Hindlimb muscle (tissue), 1 donor: ENCODE results near the gene ADAMTSL3. TPM values are rescaled to one million over a fixed set of nuclear protein-coding genes. Genes with fewer than 3 reads are reported as not detected.
A peak's percentile ranks its signal among the peaks of the same experiment; 100 is the strongest.
"Not testable (repeated sequence)": the region's sequence is repeated elsewhere in the genome, so short reads cannot be mapped to it uniquely, and the experiment has no call there.

Experiments
- DNase-seq: peaks from one replicate; pipeline ENCODE4 v3.0.0-alpha.2; 2013
- polyA plus RNA-seq: library from polyadenylated mRNA; unstranded; fragments of 120-200 nt; gene quantifications from one replicate; pipeline ENCODE4 v1.2.1, GENCODE V29; 2013; ENCODE audit not compliant: insufficient read length

ADAMTSL3 gene
- polyA plus RNA-seq, 1 donor = 28.7 TPM

DNA sequence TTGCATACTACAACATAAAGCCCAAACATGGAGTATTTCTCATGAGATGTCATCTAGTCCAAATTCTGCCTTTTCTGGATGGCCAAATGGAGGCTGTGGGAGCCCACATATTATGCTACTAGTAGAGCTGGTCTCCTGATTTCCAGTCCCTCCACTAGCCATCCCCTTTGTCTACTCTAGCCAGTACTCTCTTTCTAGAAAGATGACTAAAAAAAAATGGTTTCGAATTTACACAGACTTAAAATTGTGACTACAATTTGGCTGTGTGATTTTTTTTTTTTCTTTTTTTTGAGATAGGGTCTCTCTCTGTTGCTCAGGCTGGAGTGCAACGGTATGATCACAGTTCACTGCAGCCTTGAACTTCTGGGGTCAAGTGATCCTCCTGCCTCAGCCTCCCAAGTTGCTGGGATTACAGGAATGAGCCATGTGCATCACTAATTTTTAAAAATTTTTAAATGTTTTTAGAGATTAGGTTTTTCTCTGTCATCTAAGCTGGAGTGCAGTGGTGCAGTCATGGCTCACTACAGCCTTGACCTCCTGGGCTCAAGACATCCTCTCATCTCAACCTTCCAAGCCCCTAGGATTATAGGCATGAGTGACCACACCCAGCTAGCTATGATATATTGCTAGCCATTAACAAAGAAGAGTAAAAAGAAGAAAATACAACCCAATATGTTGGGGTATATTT is 273.9 kb downstream of the ADAMTSL3 start:
- DNase-seq = no peak

DNA sequence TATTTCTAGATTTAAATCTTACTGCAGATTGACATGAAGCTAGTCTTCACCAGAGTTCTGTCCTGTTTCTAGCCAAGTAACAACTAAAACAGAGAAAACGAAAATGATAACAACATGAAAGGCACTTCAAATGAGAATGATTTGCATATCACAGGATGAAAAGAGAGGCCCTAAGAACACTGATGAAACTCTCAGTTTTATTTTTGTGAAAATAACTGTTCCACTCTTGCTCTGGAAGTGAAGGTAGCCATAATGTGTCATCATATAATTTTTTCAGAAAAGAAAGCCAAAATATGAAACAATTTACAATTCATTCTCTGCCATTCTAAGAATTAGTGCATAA is 274.4 kb downstream of the ADAMTSL3 start:
- no peak for DNase-seq

DNA sequence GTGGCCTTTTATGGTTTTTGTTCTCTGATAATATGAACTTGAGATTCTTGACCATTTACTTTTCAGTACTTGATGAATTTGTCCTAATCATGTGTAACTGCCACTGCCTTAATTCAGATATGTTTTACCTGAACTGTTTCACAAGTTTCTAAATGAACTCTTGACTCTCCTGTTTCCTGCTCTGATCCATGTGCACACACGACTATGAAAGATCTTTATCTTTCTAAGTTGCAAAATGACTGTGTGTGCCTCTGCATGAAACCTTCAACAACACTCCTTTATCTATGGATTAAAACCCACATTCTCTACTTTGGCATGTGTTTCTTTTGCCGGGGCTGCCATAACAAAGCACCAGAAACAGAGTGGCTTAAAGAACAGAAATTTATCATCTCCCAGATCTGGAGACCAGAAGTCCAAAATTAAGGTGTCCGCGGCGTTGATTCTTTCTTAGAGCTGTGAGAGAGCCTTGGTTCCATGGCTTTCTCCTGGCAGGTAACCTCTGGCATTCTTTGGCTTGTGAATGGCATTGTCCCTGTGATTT is 275.0 kb downstream of the ADAMTSL3 start:
- no peak for DNase-seq

DNA sequence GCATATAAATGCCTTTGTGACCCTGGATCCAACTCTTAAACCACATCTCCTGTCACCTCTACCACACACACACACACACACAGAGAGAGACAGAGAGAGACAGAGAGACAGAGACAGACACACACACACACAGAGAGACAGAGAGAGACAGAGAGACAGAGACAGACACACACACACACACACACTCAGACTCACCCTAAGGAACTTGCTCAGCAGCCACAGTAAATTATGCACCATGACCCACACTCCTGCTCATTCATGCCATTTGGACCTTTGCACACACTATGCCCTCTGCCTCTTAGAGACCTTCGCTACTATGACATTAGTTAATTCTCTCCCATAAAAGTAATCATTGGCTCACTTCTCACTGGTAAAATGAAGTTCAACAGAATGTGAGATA is 275.7 kb downstream of the ADAMTSL3 start:
- no peak for DNase-seq

DNA sequence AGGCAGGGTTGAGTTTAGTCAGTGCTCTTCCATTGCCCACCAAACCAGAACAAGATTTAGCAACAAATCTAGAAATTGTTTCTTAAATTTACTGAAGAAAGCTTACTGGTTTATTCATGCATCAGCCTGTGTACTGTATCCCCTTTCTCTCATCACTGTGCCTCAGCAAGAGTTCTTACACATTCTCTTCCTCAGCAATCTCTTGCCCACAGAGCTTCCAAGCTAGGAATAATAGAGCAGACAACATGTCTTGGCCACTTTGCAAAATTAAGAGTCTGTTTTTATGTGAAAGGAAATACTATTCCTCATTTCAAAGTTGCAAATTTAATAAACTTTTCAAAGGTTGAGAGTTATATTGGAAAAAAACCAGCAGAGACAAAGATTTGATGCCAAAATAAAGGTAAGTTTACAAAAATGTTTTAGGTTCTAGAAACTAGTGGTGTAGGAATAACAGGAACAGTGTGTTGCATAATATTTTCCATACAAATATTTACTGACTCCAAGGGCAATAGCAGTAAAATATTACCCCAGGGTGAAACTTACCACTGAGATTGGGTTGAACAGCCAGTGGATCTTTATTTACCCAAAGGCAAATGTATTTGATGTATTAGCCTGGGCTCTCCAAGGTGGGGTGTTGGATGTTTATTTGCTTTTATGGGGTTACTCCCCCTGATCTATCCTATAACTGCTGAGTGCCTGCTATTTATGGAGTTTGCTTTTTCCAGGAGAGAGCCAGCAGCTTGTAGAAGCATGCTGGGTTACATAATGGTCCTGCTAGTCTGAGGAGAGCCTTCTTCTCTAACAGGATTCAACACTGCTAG is 276.7 kb downstream of the ADAMTSL3 start:
- peak; percentile 45 for DNase-seq

DNA sequence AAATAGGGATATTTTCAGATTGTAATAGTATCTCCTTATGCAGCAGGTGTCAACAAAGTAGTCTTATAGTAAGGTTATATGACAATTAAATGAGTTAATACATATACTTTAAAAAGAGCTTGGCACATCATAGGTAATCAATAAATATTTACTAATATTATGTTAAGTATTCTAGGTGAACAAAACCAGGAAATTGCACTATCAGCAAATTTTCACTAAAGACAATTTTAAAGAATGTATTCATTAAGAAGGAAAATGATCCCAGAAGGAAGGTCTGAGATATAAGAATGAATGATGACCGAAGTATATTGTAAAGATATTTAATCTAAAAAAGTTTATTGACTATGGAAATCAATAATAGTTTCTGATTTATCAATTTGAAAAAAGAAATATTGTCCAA is 281.9 kb downstream of the ADAMTSL3 start:
- DNase-seq = no peak

DNA sequence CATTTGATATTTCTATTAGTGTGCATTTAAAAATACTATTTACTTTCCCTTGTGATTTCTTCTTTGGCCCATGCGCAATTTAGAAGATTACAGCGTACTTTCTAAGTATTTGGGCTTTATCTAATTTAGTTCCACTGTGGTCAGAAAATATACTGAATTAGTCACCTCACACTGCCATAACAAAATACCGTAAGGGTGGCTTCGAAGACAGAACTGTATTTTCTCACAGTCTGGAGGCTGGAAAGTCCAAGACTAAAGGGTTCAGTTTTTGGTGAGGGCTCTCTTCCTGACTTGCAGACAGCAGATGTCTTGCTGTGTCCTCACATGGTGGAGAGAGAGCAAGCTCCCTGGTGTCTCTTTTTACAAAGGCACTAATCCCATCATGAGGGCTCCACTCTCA is 286.2 kb downstream of the ADAMTSL3 start:
- DNase-seq = no peak

DNA sequence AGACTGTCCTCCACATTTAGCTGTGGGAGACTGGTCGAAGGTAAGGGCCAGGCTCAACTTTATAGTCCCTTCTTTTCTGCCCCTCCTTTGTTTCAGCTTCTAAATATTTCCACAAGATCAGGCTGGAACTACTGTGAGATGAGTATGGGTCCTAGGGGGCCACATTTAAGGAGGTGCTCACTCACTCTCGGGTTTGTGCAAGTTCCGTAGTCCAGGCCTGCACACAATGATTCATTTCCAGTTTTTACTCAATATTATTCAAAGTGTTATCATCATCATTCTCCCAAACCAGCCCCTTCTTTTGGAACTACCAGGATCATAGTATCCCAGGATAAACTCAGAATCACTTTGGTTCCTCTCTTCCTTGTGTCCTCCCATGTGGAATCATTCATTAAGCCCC is 289.1 kb downstream of the ADAMTSL3 start:
- DNase-seq = no peak

DNA sequence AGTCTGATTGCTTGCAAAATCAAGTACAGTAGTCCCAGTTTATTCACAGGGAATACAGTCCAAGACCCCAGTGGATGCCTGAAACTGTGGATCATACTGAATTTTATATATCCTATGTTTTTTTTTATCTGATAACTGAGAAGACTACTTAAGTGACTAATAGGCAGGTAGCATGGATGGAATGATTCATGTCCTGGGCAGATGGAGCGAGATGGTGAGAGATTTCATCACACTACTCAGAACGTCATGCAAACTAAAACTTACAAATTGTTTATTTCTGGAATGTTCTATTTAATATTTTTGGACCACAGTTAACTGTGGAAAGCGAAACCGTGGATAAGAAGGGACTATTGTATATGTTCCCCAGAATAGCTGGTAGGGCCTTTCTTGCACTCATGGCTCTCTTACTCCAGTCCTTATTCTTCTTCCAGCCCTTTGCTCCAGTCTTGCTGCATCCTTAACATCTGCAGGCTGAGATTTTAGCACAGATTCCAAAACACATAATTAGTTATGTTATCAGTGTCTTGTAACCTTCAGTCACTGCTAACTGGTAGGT is 290.0 kb downstream of the ADAMTSL3 start:
- DNase-seq = no peak

DNA sequence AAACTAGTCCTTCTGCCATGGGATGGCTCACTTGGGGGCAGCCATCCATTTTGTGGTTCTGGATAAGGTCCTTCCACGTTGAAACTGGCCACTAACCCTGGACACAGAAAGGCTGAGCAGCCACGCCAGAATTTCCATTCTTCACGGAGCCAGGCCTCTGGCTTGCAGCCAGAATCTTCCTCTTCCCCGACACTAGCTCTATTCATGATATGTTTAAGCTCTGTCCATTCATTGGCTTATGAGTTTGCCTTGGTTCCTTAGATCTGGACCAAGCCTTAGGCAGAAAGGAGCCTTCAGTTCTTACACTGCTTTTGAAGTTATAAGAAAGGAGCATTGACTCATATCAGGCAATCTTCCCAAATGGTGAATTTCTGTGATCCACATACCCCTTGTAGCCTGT is 293.2 kb downstream of the ADAMTSL3 start:
- no peak for DNase-seq

DNA sequence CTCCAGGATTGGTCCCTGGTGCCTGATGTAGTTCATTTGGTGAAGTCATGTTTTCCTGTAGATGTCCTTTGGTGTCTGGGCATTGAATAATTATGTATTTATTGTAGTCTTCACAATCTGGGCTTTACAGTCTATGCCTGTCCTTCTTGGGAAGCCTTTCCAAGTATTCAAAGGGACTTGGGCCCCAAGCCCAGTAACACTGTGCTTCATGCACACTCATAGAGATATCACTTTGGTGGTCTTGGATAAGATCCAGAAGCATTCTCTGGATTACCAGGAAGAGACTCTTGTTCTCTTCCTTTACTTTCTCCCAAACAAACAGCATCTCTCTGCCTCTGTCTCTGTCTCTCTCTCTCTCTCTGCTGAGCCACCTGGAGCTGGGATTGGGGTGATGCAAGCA is 300.6 kb downstream of the ADAMTSL3 start:
- no peak for DNase-seq

DNA sequence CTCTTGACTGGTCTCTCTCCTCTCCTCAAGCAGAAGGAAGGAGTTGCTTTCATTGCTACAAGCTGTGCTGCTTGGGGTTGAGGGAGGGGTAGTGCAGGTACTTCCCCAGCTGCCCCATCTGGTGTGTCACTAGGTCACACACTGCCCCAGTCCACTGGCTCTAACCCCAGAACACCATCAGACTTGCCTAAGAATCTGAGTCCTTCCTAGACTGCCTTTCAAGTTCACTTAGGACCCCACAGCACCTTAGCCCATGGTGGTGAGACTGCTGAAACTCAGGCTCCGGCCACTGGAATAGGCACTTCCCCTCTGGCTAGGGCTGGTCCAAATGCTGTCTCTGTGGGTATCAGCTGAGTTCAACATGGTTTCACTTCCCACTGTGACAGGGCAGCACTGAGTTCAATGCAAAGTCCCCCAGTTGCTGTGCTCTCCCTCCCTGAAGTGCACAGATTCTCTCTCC is 301.9 kb downstream of the ADAMTSL3 start:
- no peak for DNase-seq

DNA sequence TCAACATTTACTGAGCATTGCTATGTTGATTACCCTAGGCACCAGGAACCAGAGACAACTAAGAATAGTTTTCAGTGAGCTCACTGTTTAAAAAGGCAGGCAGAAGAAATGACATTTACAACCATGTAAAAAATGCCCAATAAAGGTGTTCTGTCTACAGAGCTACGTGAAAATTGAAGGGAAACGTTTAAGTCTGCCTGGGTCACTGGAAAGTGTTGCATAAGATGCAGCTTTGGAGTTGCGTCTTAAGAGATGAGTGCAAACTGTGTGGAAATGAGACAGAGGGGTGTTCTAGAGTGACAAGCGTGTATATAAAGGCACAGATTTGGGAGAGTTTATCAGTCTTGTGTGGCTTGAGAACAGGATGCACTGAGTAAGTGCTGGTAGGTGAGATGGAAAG is 303.0 kb downstream of the ADAMTSL3 start:
- DNase-seq = no peak

DNA sequence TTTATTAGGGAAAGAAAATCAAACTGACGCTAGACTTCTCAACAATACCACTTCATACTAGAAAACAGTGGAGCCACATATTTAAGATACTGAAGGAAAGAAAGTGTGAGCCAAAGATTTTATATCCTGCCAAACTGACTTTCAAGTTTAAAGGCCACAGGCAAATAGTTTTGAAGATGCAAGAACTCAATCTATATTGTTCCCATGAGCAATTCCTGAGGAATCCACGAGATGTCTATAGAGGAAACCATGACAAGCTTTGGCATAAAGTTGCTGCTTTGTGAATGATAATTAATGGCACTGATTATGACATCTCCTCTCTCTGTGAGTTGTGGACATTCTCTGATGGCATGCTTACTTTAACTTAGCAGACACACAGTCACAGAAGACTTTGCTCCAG is 305.6 kb downstream of the ADAMTSL3 start:
- no peak for DNase-seq

DNA sequence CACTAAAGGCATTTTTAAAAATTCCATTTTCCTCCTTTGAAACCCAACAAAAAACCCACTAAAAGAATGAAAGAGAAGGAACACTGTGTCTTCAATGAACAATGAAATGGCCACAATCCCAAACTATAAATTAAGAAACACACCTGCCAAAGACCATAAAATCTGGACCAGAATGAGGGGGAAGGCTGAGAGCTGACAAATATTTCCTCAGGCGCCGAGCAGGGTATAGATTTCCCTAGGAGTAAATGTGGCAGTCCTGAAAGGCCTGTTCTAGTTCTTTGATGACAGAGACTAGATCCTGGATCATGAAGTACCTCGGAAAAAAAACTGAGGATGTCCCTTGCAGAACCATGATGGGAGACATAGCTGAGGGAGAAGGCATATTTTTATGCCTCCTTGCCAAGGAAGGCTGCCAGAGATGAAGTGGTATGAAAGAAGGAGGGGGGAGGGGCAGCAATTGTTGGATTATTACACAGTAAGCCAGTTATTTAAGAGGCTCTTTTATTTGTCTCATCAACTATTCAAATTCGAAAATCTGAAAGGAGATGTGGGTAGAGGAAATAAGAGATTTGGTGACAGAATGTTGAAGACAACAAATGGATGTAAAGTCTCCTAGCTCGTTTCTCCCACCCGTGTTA is 306.4 kb downstream of the ADAMTSL3 start:
- no peak for DNase-seq

DNA sequence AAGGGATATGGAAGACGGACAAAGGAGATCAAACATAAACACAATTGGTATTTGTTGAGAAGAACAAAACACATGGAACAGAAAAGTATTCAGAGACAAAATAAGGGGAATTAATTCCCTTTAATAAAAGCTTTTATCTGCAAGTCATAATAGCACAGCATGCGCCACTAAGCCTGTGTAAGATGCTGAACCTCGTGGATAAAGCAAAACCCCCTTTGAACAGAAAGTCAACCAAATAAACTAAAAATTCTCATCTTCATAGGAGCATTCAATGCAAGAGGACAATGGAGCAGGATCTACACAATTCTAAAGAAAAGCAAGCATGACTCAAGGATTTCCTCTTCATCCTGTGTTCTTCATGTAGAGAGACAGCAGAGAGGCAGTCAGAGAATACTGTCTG is 307.4 kb downstream of the ADAMTSL3 start:
- no peak for DNase-seq

DNA sequence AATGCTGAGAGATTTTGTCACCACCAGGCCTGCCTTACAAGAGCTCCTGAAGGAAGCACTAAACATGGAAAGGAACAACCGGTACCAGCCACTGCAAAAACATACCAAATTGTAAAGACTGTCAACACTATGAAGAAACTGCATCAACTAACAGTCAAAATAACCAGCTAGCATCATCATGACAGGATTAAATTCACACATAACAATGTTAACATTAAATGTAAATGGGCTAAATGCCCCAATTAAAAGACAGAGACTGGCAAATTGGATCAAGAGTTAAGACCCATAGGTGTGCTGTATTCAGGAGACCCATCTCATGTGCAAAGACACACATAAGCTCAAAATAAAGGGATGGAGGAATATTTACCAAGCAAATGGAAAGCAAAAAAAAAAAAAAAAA is 311.0 kb downstream of the ADAMTSL3 start:
- not testable (repeated sequence) for DNase-seq

DNA sequence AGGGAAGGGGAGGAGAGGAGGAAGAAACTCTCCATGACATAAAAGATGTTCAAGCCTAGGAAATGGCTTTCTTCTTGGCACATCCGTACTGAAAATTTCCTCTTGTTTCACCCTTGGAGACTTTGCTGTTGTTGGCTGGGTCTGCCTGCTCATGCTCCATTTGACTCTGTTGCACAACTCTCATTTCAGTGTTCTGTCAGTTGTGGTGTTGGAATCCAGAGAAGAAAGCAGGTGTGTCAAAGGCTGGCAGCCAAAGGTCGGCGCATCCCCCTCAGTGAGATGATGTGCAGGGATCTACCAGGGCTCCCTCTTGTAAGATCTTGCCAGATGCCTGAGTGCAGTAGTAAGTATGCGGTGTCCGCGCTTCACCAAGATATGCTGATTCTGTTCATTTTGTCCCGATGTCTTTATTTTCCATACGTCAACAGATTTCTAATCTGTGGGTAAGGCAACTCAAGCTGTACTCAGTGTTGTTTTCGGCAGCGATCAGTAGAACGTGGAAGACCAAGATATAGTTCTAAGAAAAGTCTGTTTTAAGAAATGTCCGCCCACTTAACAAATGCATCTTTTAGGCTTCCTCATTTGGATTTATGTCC is 316.5 kb downstream of the ADAMTSL3 start:
- DNase-seq = peak; percentile 53

DNA sequence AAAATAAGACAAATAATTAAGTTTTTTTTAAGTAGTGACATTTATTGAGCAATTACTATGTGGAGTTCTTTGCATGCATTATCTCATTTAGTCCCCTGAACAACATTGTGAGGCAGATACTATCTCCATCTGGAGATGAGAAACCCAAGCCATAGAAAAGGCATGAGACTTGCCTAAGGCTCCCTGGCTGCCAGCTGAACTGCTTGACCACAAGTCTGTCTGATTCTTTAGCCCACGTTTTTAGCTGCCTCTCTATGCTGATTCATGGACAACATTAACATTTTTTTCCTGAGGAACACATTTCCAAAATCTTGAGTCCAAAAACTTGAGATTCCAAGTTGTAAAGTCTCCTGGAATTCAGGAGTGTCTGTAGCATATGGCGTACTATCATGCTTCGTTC is 318.1 kb downstream of the ADAMTSL3 start:
- DNase-seq = no peak

DNA sequence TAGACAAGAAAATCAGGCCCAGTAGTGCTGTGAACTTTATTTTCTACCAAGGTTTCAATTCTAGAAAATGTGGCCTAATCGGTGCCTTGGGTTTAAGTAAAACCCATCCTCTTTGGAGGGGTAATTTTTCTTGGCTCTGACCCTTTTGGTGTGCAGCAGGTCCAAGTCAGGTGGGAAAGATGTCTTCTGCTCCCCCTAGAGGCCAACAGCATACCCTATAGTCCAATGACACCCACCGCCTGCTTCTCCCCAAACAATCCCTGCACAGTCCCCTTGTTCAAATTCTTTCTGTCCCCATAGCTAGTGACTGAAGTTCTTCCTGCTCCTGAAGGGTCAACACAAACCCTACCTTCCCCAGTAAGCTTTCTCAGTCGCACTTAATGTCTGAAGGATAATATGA is 319.9 kb downstream of the ADAMTSL3 start:
- DNase-seq = no peak

DNA sequence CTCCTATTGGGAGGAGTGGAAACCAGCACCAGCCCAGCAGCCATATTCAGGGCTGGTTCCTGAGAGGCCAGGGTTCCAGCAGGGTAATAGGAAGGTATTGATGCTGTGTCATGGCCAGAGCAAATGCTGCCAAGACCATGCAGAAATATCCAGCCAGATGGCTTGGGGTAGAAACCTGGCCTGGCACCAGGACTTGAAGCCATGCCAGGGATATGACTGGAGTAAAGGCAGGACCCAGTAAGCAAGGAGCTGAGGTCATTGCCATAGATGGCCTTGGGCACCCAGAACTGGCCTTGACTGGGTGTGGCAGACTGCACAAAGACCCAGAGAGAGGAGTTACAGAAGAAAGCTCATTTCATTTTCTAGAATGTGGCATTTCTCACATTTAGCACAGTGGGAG is 324.1 kb downstream of the ADAMTSL3 start:
- DNase-seq = no peak

DNA sequence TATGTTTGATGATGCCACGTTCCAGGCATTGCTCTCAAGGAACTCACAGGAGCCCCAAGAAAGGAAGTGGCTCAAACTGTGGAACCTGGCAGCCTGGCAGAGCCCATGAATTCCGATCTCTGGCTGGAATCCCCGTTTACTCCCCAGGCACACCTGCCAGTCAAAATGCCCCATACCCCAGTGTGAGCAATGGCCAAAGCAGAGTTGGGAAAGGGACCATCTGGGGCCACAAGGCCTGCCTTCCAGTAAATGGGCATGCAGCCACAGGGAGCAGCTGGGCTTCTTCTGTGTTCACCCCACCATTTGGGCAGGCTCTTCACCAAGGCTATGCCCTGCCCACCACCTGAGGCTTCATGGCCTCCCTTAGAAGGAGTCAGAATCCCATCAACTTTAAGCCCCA is 324.7 kb downstream of the ADAMTSL3 start:
- no peak for DNase-seq

DNA sequence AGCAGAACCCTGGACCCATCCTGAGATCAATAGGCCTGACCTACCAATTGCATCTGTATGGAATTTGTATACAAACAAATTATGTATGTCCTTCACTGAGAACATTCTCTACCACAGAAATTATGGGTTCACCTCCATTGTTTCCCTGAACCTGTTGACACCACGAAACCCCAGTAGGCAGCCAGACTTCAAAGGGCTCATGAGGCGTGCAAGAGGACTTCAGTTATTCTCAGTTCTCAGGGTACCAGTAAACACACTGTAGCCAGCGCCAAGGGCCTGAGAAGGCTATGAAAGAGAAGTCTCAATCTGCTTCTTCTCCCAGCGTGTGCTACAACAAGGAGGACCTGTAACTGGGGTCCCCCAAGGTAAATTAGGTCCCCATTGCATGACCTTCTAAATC is 326.7 kb downstream of the ADAMTSL3 start:
- no peak for DNase-seq
